ENCODE results near the gene PLOD2. TPM values are rescaled to one million over a fixed set of nuclear protein-coding genes. Genes with fewer than 3 reads are reported as not detected.

PLOD2 gene
- total RNA-seq, 2 experiments from 2014 or later = 0.65 to 2.0 TPM

GRCh38 chr3:146100825-146101444 lies 60.0 kb downstream of the PLOD2 start:
- Mint-ChIP-seq H3K36me3 (ENCODE audit: low read depth) (no peaks in the 10 kb centered on the region), H3K27me3 (no peaks in the 10 kb centered on the region), H3K9me3 (no peaks in the 10 kb centered on the region), H3K27ac (no peak overlapping the region), H3K4me1 (ENCODE audit: low read depth) (no peaks in the 10 kb centered on the region), H3K4me3 (no peak overlapping the region)
- ChIA-PET CTCF (no interaction called here), POLR2A (no interaction called here)
- no peak for ATAC-seq
- no peak for TF ChIP-seq CTCF (IDR thresholded peaks at IDR 0.05)
- intact Hi-C loops (cut with micrococcal nuclease) = no loop called here
- DNase-seq = no peak

GRCh38 chr3:146100180-146100579 lies 60.8 kb downstream of the PLOD2 start:
- TF ChIP-seq CTCF (IDR thresholded peaks at IDR 0.05) = no peak
- no peak for ATAC-seq
- H3K4me1 Mint-ChIP-seq (ENCODE audit: low read depth) = no peaks in the 10 kb centered on the region
- no peak overlapping the region for H3K27ac Mint-ChIP-seq
- no peaks in the 10 kb centered on the region for H3K9me3 Mint-ChIP-seq
- DNase-seq = no peak
- intact Hi-C loops (cut with micrococcal nuclease) = no loop called here
- no peaks in the 10 kb centered on the region for H3K27me3 Mint-ChIP-seq
- no peak overlapping the region for H3K4me3 Mint-ChIP-seq
- H3K36me3 Mint-ChIP-seq (ENCODE audit: low read depth) = no peaks in the 10 kb centered on the region
- POLR2A ChIA-PET = no interaction called here
- CTCF ChIA-PET = no interaction called here

GRCh38 chr3:146099316-146099715 lies 61.7 kb downstream of the PLOD2 start:
- Mint-ChIP-seq H3K4me1 (ENCODE audit: low read depth) (no peaks in the 10 kb centered on the region), H3K4me3 (no peak overlapping the region), H3K36me3 (ENCODE audit: low read depth) (no peaks in the 10 kb centered on the region), H3K27me3 (no peaks in the 10 kb centered on the region), H3K27ac (no peak overlapping the region), H3K9me3 (no peaks in the 10 kb centered on the region)
- ATAC-seq (no peak), DNase-seq (no peak)
- POLR2A ChIA-PET = no interaction called here
- TF ChIP-seq CTCF (IDR thresholded peaks at IDR 0.05) = no peak
- intact Hi-C loops (cut with micrococcal nuclease) = no loop called here
- CTCF ChIA-PET = no interaction called here

GRCh38 chr3:146093896-146094295 lies 67.1 kb downstream of the PLOD2 start:
- Mint-ChIP-seq H3K4me3 (no peak overlapping the region), H3K27ac (no peak overlapping the region), H3K9me3 (no peaks in the 10 kb centered on the region), H3K4me1 (ENCODE audit: low read depth) (no peaks in the 10 kb centered on the region), H3K36me3 (ENCODE audit: low read depth) (no peaks in the 10 kb centered on the region), H3K27me3 (no peaks in the 10 kb centered on the region)
- no peak for TF ChIP-seq CTCF (IDR thresholded peaks at IDR 0.05)
- no peak for ATAC-seq
- POLR2A ChIA-PET = no interaction called here
- DNase-seq = no peak
- intact Hi-C loops (cut with micrococcal nuclease) = no loop called here
- CTCF ChIA-PET = no interaction called here

GRCh38 chr3:146092230-146092629 lies 68.8 kb downstream of the PLOD2 start:
- ChIA-PET CTCF (no interaction called here), POLR2A (no interaction called here)
- TF ChIP-seq CTCF (IDR thresholded peaks at IDR 0.05) = no peak
- ATAC-seq = no peak
- no peaks in the 10 kb centered on the region for H3K9me3 Mint-ChIP-seq
- no peaks in the 10 kb centered on the region for H3K27me3 Mint-ChIP-seq
- intact Hi-C loops (cut with micrococcal nuclease) = no loop called here
- no peaks in the 10 kb centered on the region for H3K36me3 Mint-ChIP-seq (ENCODE audit: low read depth)
- DNase-seq = no peak
- no peaks in the 10 kb centered on the region for H3K4me1 Mint-ChIP-seq (ENCODE audit: low read depth)
- H3K4me3 Mint-ChIP-seq = no peak overlapping the region
- H3K27ac Mint-ChIP-seq = no peak overlapping the region

All from activated CD8-positive, alpha-beta T cell treated with anti-CD3 and anti-CD28 coated beads for 36 hours (primary cell).